ENCODE data around the gene RTL1.
A peak's percentile ranks its signal among the peaks of the same experiment; 100 is the strongest.

RTL1 gene

DNA sequence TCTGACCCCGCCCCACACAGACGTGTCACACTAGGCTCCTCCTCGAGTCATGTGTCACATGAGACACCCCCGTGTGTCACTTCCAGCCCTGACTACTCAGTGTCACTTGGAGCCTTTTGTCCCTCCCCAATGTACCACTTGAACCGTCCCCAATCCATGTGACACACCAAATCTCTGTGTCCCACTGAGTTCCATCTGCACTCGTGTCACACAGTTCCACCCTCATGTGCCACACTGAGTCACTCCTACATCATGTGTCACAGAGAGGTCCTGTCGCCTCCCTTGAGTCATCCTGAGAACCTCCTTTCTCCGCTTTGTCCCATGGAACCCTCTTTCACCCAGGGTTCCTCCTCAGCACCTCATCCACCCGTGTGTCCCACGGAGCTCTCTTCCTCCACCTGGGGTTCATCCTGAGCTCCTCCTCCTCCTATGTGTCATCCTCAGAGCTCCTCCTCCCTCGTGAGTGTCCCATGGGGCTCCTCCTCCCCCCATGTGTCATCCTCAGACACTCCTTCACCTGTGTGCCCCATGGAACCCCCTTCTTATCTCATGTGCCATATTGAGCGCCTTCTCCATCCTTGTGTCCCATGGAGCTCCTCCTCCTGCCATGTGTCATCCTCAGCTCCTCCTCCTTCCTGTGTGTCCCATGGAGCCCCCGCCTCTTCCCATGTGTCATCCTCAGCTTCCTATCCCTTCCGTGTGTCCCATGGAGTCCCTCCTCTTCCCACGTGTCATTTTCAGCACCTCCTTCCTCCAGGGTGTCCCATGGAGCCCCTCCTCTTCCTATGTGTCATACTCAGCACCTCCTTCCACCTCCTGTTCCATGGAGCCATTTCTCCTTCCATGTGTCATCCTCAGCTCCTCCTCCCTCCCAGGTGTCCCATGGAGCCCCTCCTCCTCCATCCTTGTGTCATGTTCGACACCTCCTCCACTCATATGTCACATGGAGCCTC, 32.0 kb downstream of the RTL1 start:
- DNase-seq = peak in 1 of 42 donors; percentile 25
- intact Hi-C loops (cut with DNase I) = no loop called here

GRCh38 chr14:100868621-100869370, 34.7 kb downstream of the RTL1 start:
- DNase-seq = no peak
- intact Hi-C loops (cut with DNase I) = no loop called here

DNA sequence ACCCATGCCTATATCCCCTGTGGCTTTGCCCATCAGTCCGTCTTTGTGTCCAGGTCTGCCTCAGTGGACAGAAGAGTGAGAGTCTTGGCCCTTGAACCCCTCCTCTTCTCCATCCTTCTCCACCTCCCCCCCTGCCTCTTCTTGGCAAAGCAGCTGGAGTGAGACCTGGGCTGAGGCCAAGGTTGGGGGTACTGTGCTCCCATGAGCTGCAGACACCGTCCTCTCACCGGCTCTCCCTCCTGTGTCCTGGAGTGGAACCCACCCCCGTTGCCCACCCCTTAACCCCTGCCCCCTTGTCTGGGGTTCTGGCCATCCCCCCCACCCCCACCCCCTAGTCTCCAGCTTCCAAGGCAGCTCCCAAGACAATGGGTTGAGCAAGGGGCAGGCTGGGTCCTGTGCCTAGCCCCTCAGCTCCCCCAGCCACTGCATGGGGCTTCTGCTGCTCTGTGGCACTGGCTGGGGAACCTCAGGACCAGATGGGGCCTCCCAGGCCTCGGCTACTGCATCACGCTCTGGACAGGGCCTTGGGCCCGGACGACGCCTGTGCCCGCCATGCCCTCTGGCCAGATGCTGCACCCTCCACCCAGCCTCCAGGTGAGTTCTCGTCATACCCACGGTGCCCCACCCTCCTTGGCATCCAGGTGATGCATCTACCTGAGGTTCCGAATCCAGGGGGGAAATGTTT, 35.7 kb downstream of the RTL1 start:
- peak in 1 of 42 donors; percentile 6 for DNase-seq
- intact Hi-C loops (cut with DNase I) = no loop called here

- intact Hi-C loops (cut with DNase I) = no loop called here
- peak in 40 of 42 donors; percentile 20 to 81 (median 51) for DNase-seq
These were observed 36.6 kb downstream of the RTL1 start for GRCh38 chr14:100866666-100867630.

DNA sequence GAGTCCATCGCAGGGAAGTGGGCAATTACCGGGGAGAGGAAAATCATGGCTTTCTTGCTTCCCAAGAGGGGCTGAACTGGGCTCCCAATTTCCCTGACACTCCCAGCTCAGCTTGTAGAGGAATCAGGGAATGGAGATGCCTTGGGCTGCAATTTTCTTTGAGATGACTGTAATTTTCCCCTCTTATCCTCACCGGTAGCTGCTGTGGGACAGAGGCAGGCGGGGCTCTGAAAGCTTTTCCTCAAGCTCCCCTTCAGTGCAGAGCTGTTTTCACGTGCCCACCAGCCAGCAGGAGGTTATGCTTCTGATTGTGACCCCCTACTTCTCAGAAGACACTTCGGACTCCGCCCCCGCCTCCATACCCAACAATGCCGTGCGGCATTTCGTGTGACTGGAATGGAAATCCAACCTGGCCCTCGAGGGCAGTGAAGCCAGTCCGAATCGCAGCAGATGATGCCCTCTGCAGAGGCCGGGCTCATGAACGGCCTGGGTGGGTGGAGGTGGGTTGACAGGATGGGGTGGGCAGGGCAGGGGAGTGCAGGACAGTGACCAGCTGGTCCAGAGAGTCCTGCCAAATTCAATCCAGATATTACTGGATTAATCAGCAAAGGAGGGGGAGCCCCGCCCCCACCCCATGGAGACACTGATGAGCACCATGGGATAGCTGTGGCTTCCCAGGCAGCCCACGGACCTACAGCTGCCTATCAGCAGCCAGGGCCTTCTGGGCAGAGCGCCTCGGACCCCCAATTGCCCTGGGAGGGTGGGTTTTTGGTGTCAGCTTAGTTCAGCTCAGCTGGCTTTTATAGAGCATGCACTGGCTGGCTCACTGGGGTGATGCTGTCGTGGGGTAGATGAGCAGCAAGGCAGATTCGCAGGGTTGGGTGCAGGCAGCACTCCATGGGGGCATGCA, 37.6 kb downstream of the RTL1 start:
- intact Hi-C loops (cut with DNase I) = no loop called here

DNA sequence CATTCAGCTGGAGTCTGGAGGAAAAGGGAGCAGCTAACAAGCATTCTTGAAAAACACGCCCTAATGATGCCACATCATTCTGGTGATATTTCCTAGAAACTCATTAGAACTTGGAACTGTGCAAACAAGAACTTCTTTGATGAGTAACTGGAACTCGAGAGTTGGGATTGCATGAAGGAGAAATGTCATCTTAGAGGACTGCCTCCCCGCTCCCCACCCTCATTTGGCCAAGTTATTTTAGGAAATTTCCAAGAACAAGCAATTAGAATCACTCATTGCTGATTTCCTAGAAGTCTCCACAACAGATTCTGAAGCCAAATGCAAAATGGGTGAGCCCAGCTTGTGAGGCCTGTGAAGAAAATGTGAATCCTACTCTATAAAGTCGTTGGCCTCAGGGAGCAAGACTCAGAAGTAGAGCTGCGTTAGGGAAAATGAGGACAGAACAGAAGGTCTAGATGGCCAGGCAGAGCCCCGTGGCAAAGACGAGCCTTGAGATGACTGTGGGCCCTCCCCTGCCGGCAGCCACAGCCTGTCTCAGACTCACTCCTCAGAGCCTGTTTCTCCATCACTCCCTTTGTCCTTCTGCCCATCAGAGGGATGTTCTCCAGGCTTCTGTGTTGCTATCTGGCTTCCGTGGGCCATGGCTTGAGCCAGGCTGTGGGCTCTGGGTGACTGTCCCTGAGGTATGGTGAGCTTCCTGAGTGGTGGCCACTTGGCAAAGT, 38.4 kb downstream of the RTL1 start:
- peak in 1 of 42 donors; percentile 14 for DNase-seq
- intact Hi-C loops (cut with DNase I) = no loop called here

More for the DNA sequence above, 37.6 kb downstream of the RTL1 start:
- DNase-seq = peak in 2 of 42 donors; percentile 1 to 27

GRCh38 chr14:100864206-100864605, 39.3 kb downstream of the RTL1 start:
- peak in 2 of 42 donors; percentile 2 to 21 for DNase-seq
- intact Hi-C loops (cut with DNase I) = no loop called here

- intact Hi-C loops (cut with DNase I) = no loop called here
- DNase-seq = no peak
These were observed 40.7 kb downstream of the RTL1 start for GRCh38 chr14:100862793-100863192.

DNA sequence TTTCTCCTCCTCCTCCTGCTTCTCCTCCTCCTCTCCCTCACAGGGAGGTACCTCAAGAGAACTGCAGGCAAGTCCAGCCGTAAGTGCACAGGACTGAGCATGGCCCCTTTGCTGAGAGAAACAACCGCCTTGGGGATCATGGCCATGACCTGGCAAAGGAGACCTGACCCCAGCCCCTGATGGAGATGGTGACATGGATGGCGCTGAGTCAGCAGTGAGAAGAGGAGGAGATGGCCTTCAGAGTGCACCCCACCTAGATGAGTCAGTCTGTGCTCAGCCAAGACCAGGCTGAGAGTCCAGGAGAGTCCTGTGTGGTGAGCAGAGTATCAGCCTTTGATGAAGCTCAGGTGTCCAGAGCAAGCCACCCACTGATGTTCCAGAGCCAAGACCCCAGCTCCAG, 41.2 kb downstream of the RTL1 start:
- DNase-seq = peak in 1 of 42 donors; percentile 9
- intact Hi-C loops (cut with DNase I) = no loop called here

GRCh38 chr14:100861937-100862247, 41.6 kb downstream of the RTL1 start:
- intact Hi-C loops (cut with DNase I) = no loop called here
- DNase-seq = no peak

GRCh38 chr14:100861188-100861936, 42.2 kb downstream of the RTL1 start:
- intact Hi-C loops (cut with DNase I) = no loop called here

DNA sequence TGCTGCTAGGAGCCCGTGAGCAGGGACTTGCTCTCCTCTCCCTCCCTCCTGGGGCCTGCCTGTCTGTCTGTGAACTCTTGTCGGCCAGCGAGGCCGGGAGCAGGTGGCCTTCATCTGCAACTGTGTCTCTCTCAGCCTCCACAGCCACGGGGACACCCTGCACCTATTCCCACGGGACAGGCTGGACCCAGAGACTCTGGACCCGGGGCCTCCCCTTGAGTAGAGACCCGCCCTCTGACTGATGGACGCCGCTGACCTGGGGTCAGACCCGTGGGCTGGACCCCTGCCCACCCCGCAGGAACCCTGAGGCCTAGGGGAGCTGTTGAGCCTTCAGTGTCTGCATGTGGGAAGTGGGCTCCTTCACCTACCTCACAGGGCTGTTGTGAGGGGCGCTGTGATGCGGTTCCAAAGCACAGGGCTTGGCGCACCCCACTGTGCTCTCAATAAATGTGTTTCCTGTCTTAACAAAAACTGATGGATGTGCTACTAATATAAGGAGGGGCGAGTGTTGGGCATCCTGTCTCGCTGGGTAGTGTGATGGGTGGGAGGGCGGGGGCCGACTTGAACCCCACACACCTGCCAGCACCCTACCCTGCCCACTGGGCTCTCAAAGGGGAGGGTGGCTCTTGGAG, 42.9 kb downstream of the RTL1 start:
- DNase-seq = no peak
- intact Hi-C loops (cut with DNase I) = no loop called here

More at GRCh38 chr14:100861188-100861936, 42.2 kb downstream of the RTL1 start:
- peak in 1 of 42 donors; percentile 10 for DNase-seq

GRCh38 chr14:100859781-100860180, 43.7 kb downstream of the RTL1 start:
- no peak for DNase-seq
- intact Hi-C loops (cut with DNase I) = no loop called here

DNA sequence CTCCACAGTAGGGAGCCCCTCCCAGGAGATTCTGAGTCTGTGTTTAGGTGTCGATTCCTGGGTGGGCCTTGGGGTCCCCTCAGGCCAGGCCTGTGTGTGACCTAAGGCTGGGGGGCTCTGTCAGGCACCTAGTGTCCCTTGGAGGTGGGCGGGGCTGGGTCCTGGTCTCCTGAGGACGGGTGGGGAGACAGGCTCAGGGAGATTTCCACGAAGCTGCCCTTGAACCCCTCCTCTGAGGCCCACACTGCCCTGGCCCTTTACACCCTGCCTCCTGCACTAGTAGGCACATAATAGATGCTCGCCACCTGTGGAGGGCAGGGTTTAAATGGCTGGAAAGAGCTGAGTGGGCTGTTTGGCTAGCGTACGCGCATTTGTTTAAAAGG, 44.7 kb downstream of the RTL1 start:
- no peak for DNase-seq
- intact Hi-C loops (cut with DNase I) = no loop called here

GRCh38 chr14:100857923-100858837, 45.3 kb downstream of the RTL1 start:
- intact Hi-C loops (cut with DNase I) = no loop called here
- no peak for DNase-seq
